GM21381 (cell line): Measurements from ENCODE around the gene TYW5.

Experiments used
- ATAC-seq: cut with Tn5 transposase; IDR thresholded peaks from one replicate; pipeline ENCODE4 v1.9.1; 2021; ENCODE audit warnings: mild to moderate bottlenecking, moderate library complexity; ENCODE audit not compliant: unreplicated experiment

The TYW5 gene

DNA sequence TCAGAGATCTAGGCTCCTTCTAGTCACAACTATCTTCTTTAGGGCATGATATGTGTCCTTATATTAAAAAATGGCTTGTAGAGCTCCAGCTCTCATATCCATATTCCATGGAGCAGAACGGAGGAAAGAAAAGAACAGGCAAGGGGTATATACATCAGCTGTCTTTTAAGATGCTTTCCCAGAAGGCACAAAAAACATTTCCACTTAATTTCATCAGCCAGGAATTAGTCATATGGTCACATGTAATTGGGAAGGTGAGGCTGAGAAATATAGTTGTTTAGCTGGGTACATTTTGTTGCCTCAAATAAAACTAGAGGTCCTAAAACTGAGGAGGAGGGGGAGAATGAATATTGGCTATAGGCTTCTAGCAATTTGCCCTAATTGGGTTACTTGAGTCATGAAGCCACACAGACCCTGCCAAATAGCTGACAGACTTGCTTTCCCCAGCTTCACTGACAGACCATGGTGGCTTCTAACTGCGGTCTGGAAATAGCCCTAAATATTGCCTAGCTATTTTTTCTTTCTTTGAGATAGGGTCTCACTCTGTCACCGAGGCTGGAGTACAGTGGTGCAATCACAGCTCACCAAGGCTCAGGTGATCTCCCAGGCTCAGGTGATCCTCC lies 20.1 kb upstream of the TYW5 start:
- ATAC-seq, result no peak

DNA sequence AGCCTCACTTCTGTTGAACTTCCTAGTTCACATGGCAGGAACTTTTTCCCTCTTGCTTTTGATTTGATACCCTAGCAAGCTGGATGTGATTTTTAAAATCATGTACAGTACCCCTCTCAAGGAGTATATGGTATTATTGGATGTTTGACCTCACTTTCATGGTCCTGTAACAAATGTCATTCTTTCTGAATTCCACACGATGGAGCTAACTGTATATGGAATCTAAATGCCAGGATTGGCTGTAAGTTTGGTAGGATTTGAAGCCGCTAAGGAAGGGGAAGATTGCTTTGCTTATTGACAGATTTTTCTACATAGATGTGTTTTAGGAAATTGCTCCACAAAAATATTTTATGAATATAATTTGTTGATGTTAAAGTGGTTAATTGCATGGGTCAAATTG lies 18.4 kb upstream of the TYW5 start:
- no peak for ATAC-seq

- no peak for ATAC-seq
Measured at GRCh38 chr2:199972088-199972626, 16.9 kb upstream of the TYW5 start.

- ATAC-seq, result no peak
Measured at GRCh38 chr2:199968126-199968525, 12.8 kb upstream of the TYW5 start.

DNA sequence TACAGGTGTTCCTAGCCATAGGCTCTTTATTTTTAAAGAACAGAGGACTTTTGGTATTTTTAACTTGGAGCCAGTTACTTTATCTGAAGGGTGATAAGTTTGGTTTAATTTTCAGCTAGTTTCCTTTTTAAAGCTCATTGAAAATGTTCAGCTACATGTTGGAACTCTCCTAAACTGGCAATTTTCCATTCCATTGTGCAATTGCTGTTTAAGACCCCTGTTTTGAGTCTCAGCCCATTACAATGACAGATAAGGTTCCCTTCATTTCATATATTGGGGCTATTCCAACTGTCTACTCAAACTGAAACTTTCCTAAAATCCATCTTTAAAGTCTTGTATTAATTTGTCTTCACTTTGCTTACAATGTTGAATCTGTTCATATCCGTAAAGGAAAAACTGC lies 11.7 kb upstream of the TYW5 start:
- no peak for ATAC-seq

GRCh38 chr2:199966405-199966804 lies 11.1 kb upstream of the TYW5 start:
- ATAC-seq, result no peak

GRCh38 chr2:199962203-199962602 lies 6.9 kb upstream of the TYW5 start:
- ATAC-seq, result peak; percentile 71

GRCh38 chr2:199958014-199958413 lies 2.7 kb upstream of the TYW5 start:
- no peak for ATAC-seq

DNA sequence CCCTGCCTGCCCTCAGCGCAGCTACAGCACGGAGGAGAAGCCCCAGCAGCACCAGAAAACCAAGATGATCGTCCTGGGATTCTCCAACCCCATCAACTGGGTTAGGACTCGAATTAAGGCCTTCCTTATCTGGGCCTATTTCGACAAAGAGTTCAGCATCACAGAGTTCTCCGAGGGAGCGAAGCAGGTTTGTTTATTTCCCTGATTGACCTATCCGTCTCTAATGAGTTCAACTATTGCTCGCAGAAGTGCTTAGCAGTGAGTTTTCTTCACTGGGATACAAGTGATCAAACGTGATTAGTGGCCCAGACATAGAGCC lies 730 bp upstream of the TYW5 start:
- peak; percentile 3 for ATAC-seq

GRCh38 chr2:199955007-199955338 lies 318 bp downstream of the TYW5 start:
- peak; percentile 45 for ATAC-seq

DNA sequence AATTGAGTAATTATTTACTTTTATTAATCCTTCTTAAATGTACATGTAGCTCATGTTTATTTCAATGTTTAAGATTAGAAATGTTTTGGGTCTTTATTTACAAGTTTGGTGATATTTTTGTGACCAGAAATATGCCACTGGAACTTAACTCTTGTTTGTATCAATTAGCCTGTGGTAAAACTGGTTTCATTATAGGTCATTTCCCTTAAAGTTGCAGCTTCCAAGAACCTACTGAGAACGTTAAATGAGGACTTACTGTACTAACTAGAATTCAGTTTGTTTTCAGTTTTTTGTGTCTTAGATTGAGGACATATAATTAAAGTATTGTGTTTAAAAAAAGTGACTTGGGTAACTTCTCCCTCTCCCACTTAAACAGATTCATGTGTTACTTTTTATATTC lies 4.3 kb downstream of the TYW5 start:
- no peak for ATAC-seq

- ATAC-seq, result no peak
Measured at GRCh38 chr2:199950396-199950795, 4.9 kb downstream of the TYW5 start.

DNA sequence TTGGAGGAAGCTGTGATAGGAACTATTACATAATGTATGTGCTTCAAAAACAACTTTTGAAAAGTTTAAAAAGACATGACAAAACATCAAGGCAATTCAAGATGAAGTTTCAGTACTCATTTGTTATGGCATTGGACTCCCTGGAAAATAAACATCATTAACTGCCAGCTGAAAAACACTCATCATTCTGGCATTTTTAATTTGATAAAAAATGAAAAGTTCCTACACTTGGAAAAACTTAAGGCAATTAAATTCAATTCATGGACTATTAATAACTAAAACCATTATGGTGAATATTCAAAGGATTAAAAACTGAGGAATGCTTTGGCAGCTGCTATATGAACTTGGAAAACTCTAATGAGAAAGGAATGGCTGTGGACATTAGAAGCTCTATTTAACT lies 8.5 kb downstream of the TYW5 start:
- ATAC-seq, result no peak

- ATAC-seq, result no peak
Measured at GRCh38 chr2:199946196-199946595, 9.1 kb downstream of the TYW5 start.

GRCh38 chr2:199943373-199943772 lies 11.9 kb downstream of the TYW5 start:
- ATAC-seq, result no peak

DNA sequence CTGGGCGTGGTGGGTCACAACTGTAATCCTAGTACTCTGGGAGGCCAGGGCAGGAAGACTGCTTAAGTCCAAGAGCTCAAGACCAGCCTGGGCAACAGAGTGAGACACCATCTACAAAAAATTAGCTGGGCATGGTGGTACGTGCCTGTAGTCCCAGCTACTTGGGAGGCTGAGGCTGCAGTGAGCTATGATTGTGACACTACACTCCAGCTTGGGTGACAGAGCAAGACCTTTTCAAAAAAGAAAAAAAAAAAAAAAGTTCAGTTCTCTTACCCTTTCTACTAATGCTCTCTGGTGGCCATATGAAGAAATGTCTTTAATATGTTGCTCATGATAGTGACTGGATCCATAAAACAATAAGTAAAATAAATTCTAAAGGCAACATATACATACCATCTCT lies 14.9 kb downstream of the TYW5 start:
- no peak for ATAC-seq

GRCh38 chr2:199936554-199936953 lies 18.7 kb downstream of the TYW5 start:
- no peak for ATAC-seq

- no peak for ATAC-seq
Measured at GRCh38 chr2:199933466-199933865, 21.8 kb downstream of the TYW5 start.

- ATAC-seq, result no peak
Measured at GRCh38 chr2:199932312-199932855, 22.9 kb downstream of the TYW5 start.

DNA sequence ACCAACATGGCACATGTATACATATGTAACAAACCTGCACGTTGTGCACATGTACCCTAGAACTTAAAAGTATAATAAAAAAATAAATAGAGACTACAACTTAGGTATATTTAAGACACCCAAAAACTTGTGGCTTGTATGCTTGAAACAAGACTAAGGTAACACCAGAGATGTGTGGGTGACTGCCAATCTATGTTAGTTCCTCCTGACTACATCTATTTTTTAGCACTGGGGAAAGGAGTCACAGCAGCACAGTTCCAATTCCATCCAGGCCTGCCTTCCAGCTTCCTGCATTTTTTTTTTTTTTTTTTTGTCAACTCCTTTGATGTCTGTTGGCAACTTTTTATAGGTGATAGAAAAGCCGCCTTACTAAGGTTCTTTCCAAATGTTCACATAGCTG lies 26.0 kb downstream of the TYW5 start:
- no peak for ATAC-seq

GRCh38 chr2:199928626-199929025 lies 26.7 kb downstream of the TYW5 start:
- no peak for ATAC-seq

- no peak for ATAC-seq
Measured at GRCh38 chr2:199928226-199928625, 27.1 kb downstream of the TYW5 start.

GRCh38 chr2:199926806-199927205 lies 28.5 kb downstream of the TYW5 start:
- no peak for ATAC-seq
